HG03039 (cell line): ENCODE data around the gene KRT10.

ENCODE experiments used
- ATAC-seq: cut with Tn5 transposase; IDR thresholded peaks from one replicate; pipeline ENCODE4 v1.9.1; 2021; ENCODE audit warnings: mild to moderate bottlenecking, moderate library complexity; ENCODE audit not compliant: unreplicated experiment

The KRT10 gene

GRCh38 chr17:40809721-40810421 lies 12.5 kb downstream of the KRT10 start:
- ATAC-seq: no peak

- ATAC-seq: no peak
Measured at GRCh38 chr17:40806131-40806530, 16.3 kb downstream of the KRT10 start.

GRCh38 chr17:40803617-40804082 lies 18.8 kb downstream of the KRT10 start:
- ATAC-seq: no peak

- ATAC-seq: no peak
Measured at GRCh38 chr17:40801157-40801556, 21.3 kb downstream of the KRT10 start.

GRCh38 chr17:40800381-40800780 lies 22.0 kb downstream of the KRT10 start:
- no peak for ATAC-seq

- no peak for ATAC-seq
Measured at GRCh38 chr17:40799859-40800258, 22.6 kb downstream of the KRT10 start, which contains the start of gene KRT28. Gene KRT28 (minus strand): TSS chr17:40799959. CDS start chr17:40799893, 66 bp downstream.

GRCh38 chr17:40796846-40797245 lies 25.6 kb downstream of the KRT10 start:
- ATAC-seq: no peak

GRCh38 chr17:40795019-40795667 lies 27.3 kb downstream of the KRT10 start:
- ATAC-seq: no peak

GRCh38 chr17:40794466-40794865 lies 27.9 kb downstream of the KRT10 start:
- ATAC-seq: no peak

GRCh38 chr17:40793832-40794231 lies 28.6 kb downstream of the KRT10 start:
- ATAC-seq: no peak

- ATAC-seq: no peak
Measured at GRCh38 chr17:40791787-40792436, 30.5 kb downstream of the KRT10 start.

- ATAC-seq: no peak
Measured at GRCh38 chr17:40791111-40791510, 31.3 kb downstream of the KRT10 start.

GRCh38 chr17:40782450-40782849 lies 40.0 kb downstream of the KRT10 start, which contains the start of gene KRT27:
Gene KRT27 (minus strand): TSS chr17:40782550. CDS start chr17:40782493, 57 bp downstream.
- ATAC-seq: no peak

GRCh38 chr17:40779181-40779909 lies 43.1 kb downstream of the KRT10 start:
- ATAC-seq: no peak

GRCh38 chr17:40778461-40778860 lies 44.0 kb downstream of the KRT10 start:
- no peak for ATAC-seq

GRCh38 chr17:40777971-40778370 lies 44.4 kb downstream of the KRT10 start:
- no peak for ATAC-seq

- ATAC-seq: no peak
Measured at GRCh38 chr17:40777459-40777858, 45.0 kb downstream of the KRT10 start.

- ATAC-seq: no peak
Measured at GRCh38 chr17:40775945-40776344, 46.5 kb downstream of the KRT10 start.

GRCh38 chr17:40772101-40772500 lies 50.3 kb downstream of the KRT10 start, which contains the start of gene KRT26:
Gene KRT26 (minus strand): TSS chr17:40772201. CDS start chr17:40772113, 88 bp downstream.
- no peak for ATAC-seq
